ENCODE data around the gene GLUD1.

- peak; percentile 88 for TF ChIP-seq MAX (IDR thresholded peaks at IDR 0.05)
- TF ChIP-seq YY1 (IDR thresholded peaks at IDR 0.05; ENCODE audit: low read depth), result no peak
- no peak for TF ChIP-seq USF1 (IDR thresholded peaks at IDR 0.05)
- no peak for TF ChIP-seq FOXM1 (IDR thresholded peaks at IDR 0.05; ENCODE audit: borderline replicate concordance, low read depth)
- TF ChIP-seq EP300 (IDR thresholded peaks at IDR 0.05; ENCODE audit: borderline replicate concordance), result no peak
Measured at GRCh38 chr10:87094373-87095235, at the start of gene GLUD1, which contains the start of gene SHLD2.

Data from Ishikawa (cell line).